HEK293 (cell line): Measurements from ENCODE around the gene PLAGL1.

Experiments
- CTCF ChIA-PET: fragments of 350-600 bp; formaldehyde crosslinking; extraction: SDS; loops from one replicate; lab custom pipeline; 2021; ENCODE audit warnings: antibody characterized with exemption; lab: Yijun Ruan, JAX
- POLR2A ChIA-PET: fragments of 300-600 bp; formaldehyde crosslinking; extraction: SDS; loops from one replicate; lab custom pipeline; 2020; ENCODE audit warnings: antibody characterized with exemption, inconsistent platforms; lab: Yijun Ruan, JAX
- H3K27ac ChIP-seq: fragments of 200-500 bp; sonication (Bioruptor generic); 2 replicates; pipeline ENCODE4 v1.5.1; 2014; ENCODE audit warnings: low read depth, low read length, control low read depth, inconsistent platforms; ENCODE audit errors: extremely low read depth
- H3K36me3 ChIP-seq, 2 experiments: fragments of 200-500 bp in 1 of 2; sonication (Bioruptor generic) in 1 of 2; 1 replicate in 1 of 2; 2 replicates in 1 of 2; pipeline ENCODE4 v1.5.1; 2014 to 2017; ENCODE audit warnings: inconsistent platforms in 2 of 2, low read length in 2 of 2; ENCODE audit not compliant: control insufficient read depth in 2 of 2, insufficient read depth in 1 of 2
- H3K4me1 ChIP-seq: fragments of 200-500 bp; sonication (Bioruptor generic); 2 replicates; pipeline ENCODE4 v1.5.1; 2014; ENCODE audit warnings: mild to moderate bottlenecking, low read length, inconsistent platforms; ENCODE audit not compliant: control insufficient read depth, insufficient read depth
- H3K4me3 ChIP-seq: 2 replicates; pipeline ENCODE4 v1.5.1; 2011; ENCODE audit warnings: low read depth, mild to moderate bottlenecking, control low read depth, low read length, moderate library complexity
- H3K9me3 ChIP-seq: fragments of 200-500 bp; sonication (Bioruptor generic); 2 replicates; pipeline ENCODE4 v1.5.1; 2014; ENCODE audit warnings: low read depth, low read length, inconsistent platforms; ENCODE audit not compliant: control insufficient read depth, insufficient read depth
- KLF1 ChIP-seq: fragments of 450-650 bp; formaldehyde crosslinking; IDR thresholded peaks from 2 replicates; pipeline ENCODE4 v1.5.1; 2016; ENCODE audit warnings: missing biosample characterization, missing genetic modification characterization
- MEIS1 ChIP-seq: sonication (generic); formaldehyde crosslinking; IDR thresholded peaks from 2 replicates; pipeline ENCODE4 v1.8.1; 2022; ENCODE audit warnings: missing genetic modification reagents, mild to moderate bottlenecking, borderline replicate concordance
- PBX3 ChIP-seq: sonication (generic); formaldehyde crosslinking; IDR thresholded peaks from 2 replicates; pipeline ENCODE4 v1.8.1; 2022; ENCODE audit warnings: mild to moderate bottlenecking, moderate library complexity, missing genetic modification reagents
- PRDM1 ChIP-seq: fragments of 450-650 bp; formaldehyde crosslinking; IDR thresholded peaks from 2 replicates; pipeline ENCODE4; 2016; ENCODE audit warnings: missing biosample characterization, missing genetic modification characterization
- PRDM4 ChIP-seq: fragments of 450-650 bp; formaldehyde crosslinking; IDR thresholded peaks from 2 replicates; pipeline ENCODE4 v1.5.1; 2017; ENCODE audit warnings: missing biosample characterization, missing genetic modification characterization
- SP3 ChIP-seq: fragments of 450-650 bp; formaldehyde crosslinking; IDR thresholded peaks from 2 replicates; pipeline ENCODE4 v1.5.1; 2016; ENCODE audit warnings: missing biosample characterization, missing genetic modification characterization
- ZFP41 ChIP-seq: fragments of 450-650 bp; formaldehyde crosslinking; IDR thresholded peaks from 2 replicates; pipeline ENCODE4 v1.5.1; 2016; ENCODE audit warnings: missing biosample characterization, missing genetic modification characterization, borderline replicate concordance
- ZIC2 ChIP-seq: fragments of 450-650 bp; formaldehyde crosslinking; IDR thresholded peaks from 2 replicates; pipeline ENCODE4 v1.5.1; 2016; ENCODE audit warnings: missing biosample characterization, missing genetic modification characterization
- ZNF121 ChIP-seq: fragments of 450-650 bp; formaldehyde crosslinking; IDR thresholded peaks from 2 replicates; pipeline ENCODE4 v1.5.1; 2016; ENCODE audit warnings: missing biosample characterization, missing genetic modification characterization
- ZNF155 ChIP-seq: fragments of 450-650 bp; formaldehyde crosslinking; IDR thresholded peaks from 2 replicates; pipeline ENCODE4 v1.5.1; 2016; ENCODE audit warnings: missing biosample characterization, missing genetic modification characterization
- ZNF169 ChIP-seq: fragments of 450-650 bp; formaldehyde crosslinking; IDR thresholded peaks from 2 replicates; pipeline ENCODE4 v1.5.1; 2016; ENCODE audit warnings: missing biosample characterization, missing genetic modification characterization
- ZNF398 ChIP-seq: fragments of 450-650 bp; formaldehyde crosslinking; IDR thresholded peaks from 2 replicates; pipeline ENCODE4 v1.5.1; 2017; ENCODE audit warnings: missing biosample characterization, missing genetic modification characterization
- ZNF426 ChIP-seq: fragments of 450-650 bp; formaldehyde crosslinking; IDR thresholded peaks from 2 replicates; pipeline ENCODE4 v1.5.1; 2017; ENCODE audit warnings: missing biosample characterization, missing genetic modification characterization, mild to moderate bottlenecking, inconsistent platforms, moderate library complexity
- ZNF529 ChIP-seq: fragments of 450-650 bp; formaldehyde crosslinking; IDR thresholded peaks from 2 replicates; pipeline ENCODE4 v1.5.1; 2017; ENCODE audit warnings: missing genetic modification characterization, missing biosample characterization; ENCODE audit not compliant: insufficient replicate concordance
- ZNF544 ChIP-seq: fragments of 450-650 bp; formaldehyde crosslinking; IDR thresholded peaks from 2 replicates; pipeline ENCODE4 v1.5.0; 2017; ENCODE audit warnings: missing biosample characterization, missing genetic modification characterization
- ZNF707 ChIP-seq: fragments of 450-650 bp; formaldehyde crosslinking; IDR thresholded peaks from 2 replicates; pipeline ENCODE4 v1.5.1; 2016; ENCODE audit warnings: missing biosample characterization, missing genetic modification characterization
- TF ChIP-seq, protein P1 (sequence below): fragments of 450-650 bp; formaldehyde crosslinking; IDR thresholded peaks from 2 replicates; pipeline ENCODE4 v1.5.1; 2016; ENCODE audit warnings: missing biosample characterization, missing genetic modification characterization
- TF ChIP-seq, protein P2 (sequence below): fragments of 450-650 bp; formaldehyde crosslinking; IDR thresholded peaks from 2 replicates; pipeline ENCODE4 v1.5.1; 2016; ENCODE audit warnings: missing biosample characterization, missing genetic modification characterization

Gene PLAGL1

GRCh38 chr6:143998686-143999085 is 9.4 kb downstream of the PLAGL1 start:
- Histone ChIP-seq H3K9me3 (no peaks in the 10 kb centered on the region), H3K4me3 (no peak overlapping the region), H3K36me3 (peaks cover 0 to 5% of the 10 kb centered on the region in 2 experiments; a peak in 1 of 3 replicates), H3K27ac (no peak overlapping the region), H3K4me1 (no peaks in the 10 kb centered on the region)
- CTCF ChIA-PET: interaction anchor here (1.0 to 2.3 kb wide), 2 partner anchors 14 to 59 kb away, joined by 4 to 9 read pairs; no protein-coding TSS in a partner anchor
- POLR2A ChIA-PET: no interaction called here
- TF ChIP-seq, protein P1, sequence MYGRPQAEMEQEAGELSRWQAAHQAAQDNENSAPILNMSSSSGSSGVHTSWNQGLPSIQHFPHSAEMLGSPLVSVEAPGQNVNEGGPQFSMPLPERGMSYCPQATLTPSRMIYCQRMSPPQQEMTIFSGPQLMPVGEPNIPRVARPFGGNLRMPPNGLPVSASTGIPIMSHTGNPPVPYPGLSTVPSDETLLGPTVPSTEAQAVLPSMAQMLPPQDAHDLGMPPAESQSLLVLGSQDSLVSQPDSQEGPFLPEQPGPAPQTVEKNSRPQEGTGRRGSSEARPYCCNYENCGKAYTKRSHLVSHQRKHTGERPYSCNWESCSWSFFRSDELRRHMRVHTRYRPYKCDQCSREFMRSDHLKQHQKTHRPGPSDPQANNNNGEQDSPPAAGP (tag by site-specific recombination): no peak
- no peak for TF ChIP-seq ZNF155 (tag by site-specific recombination)
- no peak for TF ChIP-seq PRDM1
- no peak for TF ChIP-seq ZIC2 (tag by site-specific recombination)
- TF ChIP-seq ZNF544 (tag by site-specific recombination): no peak
- TF ChIP-seq ZNF707: no peak
- TF ChIP-seq KLF1: no peak
- TF ChIP-seq ZFP41 (tag by site-specific recombination): no peak
- no peak for TF ChIP-seq ZNF529 (tag by site-specific recombination)
- no peak for TF ChIP-seq ZNF398
- TF ChIP-seq, protein P2, sequence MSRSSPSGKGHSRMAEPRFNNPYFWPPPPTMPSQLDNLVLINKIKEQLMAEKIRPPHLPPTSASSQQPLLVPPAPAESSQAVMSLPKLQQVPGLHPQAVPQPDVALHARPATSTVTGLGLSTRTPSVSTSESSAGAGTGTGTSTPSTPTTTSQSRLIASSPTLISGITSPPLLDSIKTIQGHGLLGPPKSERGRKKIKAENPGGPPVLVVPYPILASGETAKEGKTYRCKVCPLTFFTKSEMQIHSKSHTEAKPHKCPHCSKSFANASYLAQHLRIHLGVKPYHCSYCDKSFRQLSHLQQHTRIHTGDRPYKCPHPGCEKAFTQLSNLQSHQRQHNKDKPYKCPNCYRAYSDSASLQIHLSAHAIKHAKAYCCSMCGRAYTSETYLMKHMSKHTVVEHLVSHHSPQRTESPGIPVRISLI (tag by site-specific recombination): no peak
- no peak for TF ChIP-seq ZNF121 (tag by site-specific recombination)
- no peak for TF ChIP-seq ZNF426 (tag by site-specific recombination)
- no peak for TF ChIP-seq ZNF169 (tag by site-specific recombination)
- TF ChIP-seq PRDM4 (tag by site-specific recombination): no peak
- no peak for TF ChIP-seq SP3 (tag by site-specific recombination)
- no peak for TF ChIP-seq MEIS1 (CRISPR knock-in tag)
- TF ChIP-seq PBX3: no peak
